Body of pancreas (tissue), 4 donors: Measurements from ENCODE around the gene THADA.

Source experiments
- POLR2A ChIP-seq, 3 donors: fragments of 450-650 bp; IDR thresholded peaks; one replicate each; pipeline ENCODE4 v1.6.1; 2016; ENCODE audit warnings: antibody characterized with exemption in 3 of 3, mild to moderate bottlenecking in 2 of 3
- TF ChIP-seq, protein P1 (sequence below), 7 experiments: fragments of 450-650 bp in 4 of 7; fragments of 200-600 bp in 3 of 7; sonication (generic) in 3 of 7; IDR thresholded peaks; one replicate each; pipeline ENCODE4 v1.5.1; 2016 to 2019; ENCODE audit warnings: antibody characterized with exemption in 7 of 7

DNA sequence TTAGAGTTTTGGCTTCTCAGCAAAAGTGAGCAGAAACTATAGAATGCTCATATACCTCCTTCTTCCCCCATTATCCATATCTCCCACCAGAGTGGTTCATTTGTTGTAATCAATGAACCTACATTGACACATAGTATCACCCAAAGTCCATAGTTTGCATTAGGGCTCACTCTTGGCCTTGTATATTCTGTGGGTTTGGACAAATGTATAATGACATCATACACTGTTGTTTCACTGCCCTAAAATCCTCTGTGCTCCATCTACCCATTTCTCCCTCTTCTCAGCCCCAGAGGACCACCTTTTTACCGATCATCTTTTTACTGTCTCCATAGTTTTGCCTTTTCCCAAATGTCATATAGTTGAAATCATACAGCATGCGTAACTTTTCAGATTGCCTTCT, 393.5 kb downstream of the THADA start:
- TF ChIP-seq, protein P1, sequence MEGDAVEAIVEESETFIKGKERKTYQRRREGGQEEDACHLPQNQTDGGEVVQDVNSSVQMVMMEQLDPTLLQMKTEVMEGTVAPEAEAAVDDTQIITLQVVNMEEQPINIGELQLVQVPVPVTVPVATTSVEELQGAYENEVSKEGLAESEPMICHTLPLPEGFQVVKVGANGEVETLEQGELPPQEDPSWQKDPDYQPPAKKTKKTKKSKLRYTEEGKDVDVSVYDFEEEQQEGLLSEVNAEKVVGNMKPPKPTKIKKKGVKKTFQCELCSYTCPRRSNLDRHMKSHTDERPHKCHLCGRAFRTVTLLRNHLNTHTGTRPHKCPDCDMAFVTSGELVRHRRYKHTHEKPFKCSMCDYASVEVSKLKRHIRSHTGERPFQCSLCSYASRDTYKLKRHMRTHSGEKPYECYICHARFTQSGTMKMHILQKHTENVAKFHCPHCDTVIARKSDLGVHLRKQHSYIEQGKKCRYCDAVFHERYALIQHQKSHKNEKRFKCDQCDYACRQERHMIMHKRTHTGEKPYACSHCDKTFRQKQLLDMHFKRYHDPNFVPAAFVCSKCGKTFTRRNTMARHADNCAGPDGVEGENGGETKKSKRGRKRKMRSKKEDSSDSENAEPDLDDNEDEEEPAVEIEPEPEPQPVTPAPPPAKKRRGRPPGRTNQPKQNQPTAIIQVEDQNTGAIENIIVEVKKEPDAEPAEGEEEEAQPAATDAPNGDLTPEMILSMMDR (IDR thresholded peaks at IDR 0.05) = no peak
- no peak for TF ChIP-seq POLR2A (IDR thresholded peaks at IDR 0.05)
